Measurements from ENCODE around the gene UBE2O.

DNA sequence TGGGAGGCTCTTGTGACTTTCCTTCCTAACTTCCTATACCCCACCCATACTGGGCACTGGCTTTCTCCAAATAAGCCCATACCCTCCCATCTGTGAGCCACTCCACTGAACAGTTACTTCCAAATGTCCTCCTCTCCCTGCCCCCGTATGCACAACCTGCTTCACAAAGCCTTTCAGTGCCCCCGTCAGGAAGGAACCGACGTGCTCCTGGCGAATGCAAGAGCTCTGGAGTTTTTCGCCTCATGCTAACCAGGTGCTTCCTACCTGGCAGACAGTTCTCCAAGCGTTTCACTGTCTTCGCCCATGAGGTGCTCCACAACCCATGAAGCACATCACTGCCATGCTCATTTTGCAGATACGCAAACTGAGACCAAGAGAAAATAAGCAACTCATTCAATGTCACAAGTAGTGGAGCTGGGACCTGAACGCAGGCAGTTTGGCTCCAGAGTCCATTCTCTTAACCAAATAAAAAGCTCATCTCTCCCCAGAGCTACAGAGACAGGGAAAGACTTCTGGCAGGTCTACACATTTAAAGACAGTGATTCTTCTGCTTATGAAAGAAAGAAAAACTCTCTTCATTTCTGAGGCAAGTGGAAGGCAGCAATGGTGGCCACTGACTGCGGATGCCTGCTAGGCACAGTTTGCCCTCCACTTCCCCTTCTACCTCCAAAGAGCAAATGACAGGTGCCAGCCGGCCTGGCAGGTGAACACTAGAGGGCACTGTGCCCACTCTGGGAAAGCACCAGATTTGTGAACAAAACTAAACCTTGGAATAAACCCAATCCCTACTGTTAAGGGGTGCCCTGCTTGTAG is 44.7 kb downstream of the UBE2O start:
- TF ChIP-seq, protein P1, sequence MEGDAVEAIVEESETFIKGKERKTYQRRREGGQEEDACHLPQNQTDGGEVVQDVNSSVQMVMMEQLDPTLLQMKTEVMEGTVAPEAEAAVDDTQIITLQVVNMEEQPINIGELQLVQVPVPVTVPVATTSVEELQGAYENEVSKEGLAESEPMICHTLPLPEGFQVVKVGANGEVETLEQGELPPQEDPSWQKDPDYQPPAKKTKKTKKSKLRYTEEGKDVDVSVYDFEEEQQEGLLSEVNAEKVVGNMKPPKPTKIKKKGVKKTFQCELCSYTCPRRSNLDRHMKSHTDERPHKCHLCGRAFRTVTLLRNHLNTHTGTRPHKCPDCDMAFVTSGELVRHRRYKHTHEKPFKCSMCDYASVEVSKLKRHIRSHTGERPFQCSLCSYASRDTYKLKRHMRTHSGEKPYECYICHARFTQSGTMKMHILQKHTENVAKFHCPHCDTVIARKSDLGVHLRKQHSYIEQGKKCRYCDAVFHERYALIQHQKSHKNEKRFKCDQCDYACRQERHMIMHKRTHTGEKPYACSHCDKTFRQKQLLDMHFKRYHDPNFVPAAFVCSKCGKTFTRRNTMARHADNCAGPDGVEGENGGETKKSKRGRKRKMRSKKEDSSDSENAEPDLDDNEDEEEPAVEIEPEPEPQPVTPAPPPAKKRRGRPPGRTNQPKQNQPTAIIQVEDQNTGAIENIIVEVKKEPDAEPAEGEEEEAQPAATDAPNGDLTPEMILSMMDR (IDR thresholded peaks at IDR 0.05; ENCODE audit: low read depth, low read length, poor library complexity, severe bottlenecking) = peak; percentile 98
- TF ChIP-seq EZH2phosphoT487 (IDR thresholded peaks at IDR 0.05; ENCODE audit: borderline replicate concordance, low read length) = no peak
